Cardiac muscle cell (in vitro differentiated cells and primary cell): Measurements from ENCODE around the gene FAT3. TPM values are rescaled to one million over a fixed set of nuclear protein-coding genes. Genes with fewer than 3 reads are reported as not detected.

Source experiments
- DNase-seq, 2 donors: peaks; one replicate each; pipeline versions ENCODE4 v3.0.0 to v3.0.0-alpha.2; 2010 to 2017; ENCODE audit warnings: low read depth in 1 of 2, low spot score in 1 of 2
- H3K27ac ChIP-seq: fragments of 200-600 bp; sonication (generic); 2 replicates; pipeline ENCODE4 v1.5.1; 2016
- H3K27me3 ChIP-seq: fragments of 200-600 bp; sonication (generic); 2 replicates; pipeline ENCODE4 v1.6.0; 2016; ENCODE audit warnings: control low read depth
- H3K36me3 ChIP-seq: fragments of 200-600 bp; sonication (generic); 2 replicates; pipeline ENCODE4 v1.5.1; 2016; ENCODE audit warnings: control low read depth
- H3K4me1 ChIP-seq: fragments of 200-600 bp; sonication (generic); 2 replicates; pipeline ENCODE4 v1.8.1; 2017; ENCODE audit warnings: low read depth, mild to moderate bottlenecking, mixed run types
- H3K4me3 ChIP-seq: fragments of 200-600 bp; sonication (generic); 2 replicates; pipeline ENCODE4 v1.5.1; 2016; ENCODE audit warnings: mild to moderate bottlenecking
- H3K9me3 ChIP-seq: fragments of 200-600 bp; sonication (generic); 2 replicates; pipeline ENCODE4 v1.5.1; 2017; ENCODE audit warnings: low read depth, mild to moderate bottlenecking, control low read depth
- polyA plus RNA-seq: library from polyadenylated mRNA; unstranded; fragments of >200 nt; fragmentation: Nextera tagmentation; extraction: Ambion mirVana; gene quantifications from 2 replicates; pipeline ENCODE4 v1.2.1, GENCODE V29; 2016
- total RNA-seq: library from RNA; depleted of rRNA; stranded (reverse); fragments of >200 nt; gene quantifications from 2 replicates; pipeline ENCODE4 v1.2.3, GENCODE V29; 2016
- TF ChIP-seq, protein P1 (sequence below): IDR thresholded peaks from 2 replicates; pipeline ENCODE4 v1.5.1; 2012; ENCODE audit warnings: low read depth, mild to moderate bottlenecking, low read length

Gene FAT3
- total and polyA plus RNA-seq, 2 experiments from 2014 or later: 1.1 to 3.5 TPM

DNA sequence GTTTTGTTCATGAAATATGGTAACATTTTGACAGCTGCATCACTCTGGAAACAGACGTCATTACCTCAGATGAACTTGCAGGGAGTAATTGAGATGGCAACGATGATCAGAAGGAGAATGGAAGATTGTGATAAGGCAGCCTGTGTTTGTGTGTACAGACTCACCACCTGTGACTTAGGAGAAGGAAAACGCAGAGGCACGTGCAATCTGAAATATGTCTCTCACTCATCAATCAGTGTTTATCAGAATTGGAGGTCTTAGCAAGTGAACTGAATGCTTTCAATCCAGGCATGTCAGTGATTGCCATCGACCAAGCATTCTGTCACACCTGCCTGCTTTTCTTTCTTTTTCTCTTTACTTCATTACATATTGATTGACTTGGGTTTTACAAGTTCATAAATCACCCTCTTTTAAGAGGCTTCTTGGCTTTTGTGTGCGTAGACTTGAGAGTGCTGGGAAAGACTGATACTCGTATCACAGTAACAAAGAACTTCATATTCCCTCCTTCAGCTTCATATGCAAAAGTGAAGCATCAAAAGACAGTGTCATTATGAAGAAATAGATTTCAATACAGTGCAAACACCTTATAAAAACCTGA, 24.6 kb downstream of the FAT3 start:
- H3K9me3 ChIP-seq: no peaks in the 10 kb centered on the region
- DNase-seq: no peak
- no peaks in the 10 kb centered on the region for H3K4me1 ChIP-seq
- TF ChIP-seq, protein P1, sequence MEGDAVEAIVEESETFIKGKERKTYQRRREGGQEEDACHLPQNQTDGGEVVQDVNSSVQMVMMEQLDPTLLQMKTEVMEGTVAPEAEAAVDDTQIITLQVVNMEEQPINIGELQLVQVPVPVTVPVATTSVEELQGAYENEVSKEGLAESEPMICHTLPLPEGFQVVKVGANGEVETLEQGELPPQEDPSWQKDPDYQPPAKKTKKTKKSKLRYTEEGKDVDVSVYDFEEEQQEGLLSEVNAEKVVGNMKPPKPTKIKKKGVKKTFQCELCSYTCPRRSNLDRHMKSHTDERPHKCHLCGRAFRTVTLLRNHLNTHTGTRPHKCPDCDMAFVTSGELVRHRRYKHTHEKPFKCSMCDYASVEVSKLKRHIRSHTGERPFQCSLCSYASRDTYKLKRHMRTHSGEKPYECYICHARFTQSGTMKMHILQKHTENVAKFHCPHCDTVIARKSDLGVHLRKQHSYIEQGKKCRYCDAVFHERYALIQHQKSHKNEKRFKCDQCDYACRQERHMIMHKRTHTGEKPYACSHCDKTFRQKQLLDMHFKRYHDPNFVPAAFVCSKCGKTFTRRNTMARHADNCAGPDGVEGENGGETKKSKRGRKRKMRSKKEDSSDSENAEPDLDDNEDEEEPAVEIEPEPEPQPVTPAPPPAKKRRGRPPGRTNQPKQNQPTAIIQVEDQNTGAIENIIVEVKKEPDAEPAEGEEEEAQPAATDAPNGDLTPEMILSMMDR: no peak
- H3K27me3 ChIP-seq: no peaks in the 10 kb centered on the region
- no peak overlapping the region for H3K27ac ChIP-seq
- H3K4me3 ChIP-seq: no peak overlapping the region
- H3K36me3 ChIP-seq: no peaks in the 10 kb centered on the region

GRCh38 chr11:92251980-92252379, 27.4 kb downstream of the FAT3 start:
- TF ChIP-seq, protein P1: no peak
- Histone ChIP-seq H3K4me3 (no peak overlapping the region), H3K9me3 (no peaks in the 10 kb centered on the region), H3K27ac (no peak overlapping the region), H3K27me3 (no peaks in the 10 kb centered on the region), H3K4me1 (no peaks in the 10 kb centered on the region), H3K36me3 (no peaks in the 10 kb centered on the region)
- DNase-seq: peak in 1 of 2 donors; percentile 54

DNA sequence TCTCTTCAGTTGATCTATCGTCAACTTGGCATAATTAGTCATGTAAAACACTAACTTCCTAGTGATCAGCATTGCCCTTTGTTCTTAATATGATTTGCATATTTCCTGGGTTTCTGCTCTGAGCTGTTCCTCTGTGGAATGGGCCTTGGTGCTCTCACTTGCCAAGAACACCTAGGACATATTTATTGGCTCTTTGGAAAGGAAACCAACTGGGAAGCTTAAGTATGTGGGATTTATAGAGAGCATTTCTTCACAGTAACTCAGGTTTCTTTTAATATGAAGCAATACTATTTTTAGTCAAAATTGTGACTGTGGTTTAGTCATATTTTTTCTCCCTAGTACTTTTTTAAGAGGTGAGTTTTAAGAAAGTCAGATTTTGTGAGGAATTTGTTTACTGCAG, 28.8 kb downstream of the FAT3 start:
- Histone ChIP-seq H3K9me3 (no peaks in the 10 kb centered on the region), H3K27ac (no peak overlapping the region), H3K36me3 (no peaks in the 10 kb centered on the region), H3K4me3 (no peak overlapping the region), H3K27me3 (no peaks in the 10 kb centered on the region), H3K4me1 (no peaks in the 10 kb centered on the region)
- no peak for DNase-seq
- TF ChIP-seq, protein P1: no peak

GRCh38 chr11:92253945-92254344, 29.3 kb downstream of the FAT3 start:
- Histone ChIP-seq H3K9me3 (no peaks in the 10 kb centered on the region), H3K36me3 (no peaks in the 10 kb centered on the region), H3K4me3 (no peak overlapping the region), H3K27ac (no peak overlapping the region), H3K4me1 (no peaks in the 10 kb centered on the region), H3K27me3 (no peaks in the 10 kb centered on the region)
- TF ChIP-seq, protein P1: no peak
- DNase-seq: peak in 1 of 2 donors; percentile 49

DNA sequence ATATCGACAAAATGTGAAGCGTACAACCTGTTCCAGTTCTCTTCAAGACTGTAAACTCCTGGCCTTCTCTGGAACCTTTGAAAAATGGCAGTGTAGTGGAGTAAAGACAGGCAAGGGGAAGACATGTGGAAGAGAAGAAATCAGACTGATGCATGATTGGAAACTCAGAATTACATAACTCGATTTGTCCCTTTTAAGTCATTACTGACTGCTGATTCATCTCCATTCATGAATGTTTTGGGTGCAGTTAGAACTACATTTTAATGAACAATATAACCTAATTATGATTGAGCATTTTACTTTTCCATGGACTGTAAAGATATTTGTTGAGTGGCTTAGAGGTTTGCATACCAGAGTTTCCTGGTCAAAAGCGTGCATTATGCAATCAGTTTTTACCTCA, 32.9 kb downstream of the FAT3 start:
- TF ChIP-seq, protein P1: no peak
- no peak for DNase-seq
- Histone ChIP-seq H3K4me1 (peaks cover 27% of the 10 kb centered on the region), H3K27me3 (no peaks in the 10 kb centered on the region), H3K27ac (no peak overlapping the region), H3K4me3 (no peak overlapping the region), H3K9me3 (no peaks in the 10 kb centered on the region), H3K36me3 (no peaks in the 10 kb centered on the region)
